Measurements from ENCODE around the gene RXFP1.

The RXFP1 gene

DNA sequence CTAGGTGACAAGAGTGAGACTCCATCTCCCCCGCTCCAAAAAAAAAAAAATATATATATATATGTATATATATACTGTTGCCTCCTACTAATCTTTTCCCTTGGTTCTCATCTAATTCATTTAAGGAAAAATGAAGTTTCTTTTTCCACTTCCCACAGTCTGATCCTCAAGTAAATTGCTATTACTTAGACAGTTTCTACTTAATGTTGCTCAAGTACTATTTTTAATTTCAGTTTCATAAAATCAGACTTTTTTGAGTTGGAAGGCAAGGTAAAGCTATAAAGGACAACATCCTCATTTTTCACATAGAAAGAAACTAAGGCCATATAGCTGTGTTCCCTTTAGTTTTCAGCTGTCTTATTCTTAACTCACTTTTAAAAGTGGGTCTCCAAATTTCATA is 5.8 kb downstream of the RXFP1 start:
- Histone ChIP-seq H2AFZ (ENCODE audit: low read length) (no peak overlapping the region), H3K9ac (ENCODE audit: low read depth, low read length, poor library complexity, severe bottlenecking) (no peak overlapping the region), H3K36me3 (ENCODE audit: insufficient read depth, low read length) (no peaks in the 10 kb centered on the region), H3K4me3 (ENCODE audit: low read length, poor library complexity, severe bottlenecking) (no peak overlapping the region), H3K79me2 (ENCODE audit: insufficient read depth, low read length) (no peaks in the 10 kb centered on the region), H3K4me1 (ENCODE audit: insufficient read depth, low read length, poor library complexity, severe bottlenecking) (no peaks in the 10 kb centered on the region), H4K20me1 (ENCODE audit: insufficient read depth, low read length, poor library complexity, severe bottlenecking) (no peaks in the 10 kb centered on the region), H3K9me2 (replicated peaks; ENCODE audit: low read depth, low read length) (no peaks in the 10 kb centered on the region), H3K9me3 (ENCODE audit: insufficient read depth, low read depth, low read length) (no peaks in the 10 kb centered on the region), H3K4me2 (ENCODE audit: low read depth, low read length, poor library complexity, severe bottlenecking) (no peak overlapping the region), H3F3A (ENCODE audit: low read depth) (no peaks in the 10 kb centered on the region), H3K27me3 (ENCODE audit: insufficient read depth, low read length, poor library complexity, severe bottlenecking) (no peaks in the 10 kb centered on the region)
- TF ChIP-seq EZH2phosphoT487 (IDR thresholded peaks at IDR 0.05; ENCODE audit: borderline replicate concordance) = no peak
- TF ChIP-seq CTCF (conservative IDR thresholded peaks at IDR 0.05; ENCODE audit: low read length) = no peak

- no peak overlapping the region for H2AFZ ChIP-seq (ENCODE audit: low read length)
- H3F3A ChIP-seq (ENCODE audit: low read depth) = no peaks in the 10 kb centered on the region
- no peak overlapping the region for H3K4me2 ChIP-seq (ENCODE audit: low read depth, low read length, poor library complexity, severe bottlenecking)
- no peaks in the 10 kb centered on the region for H3K4me1 ChIP-seq (ENCODE audit: insufficient read depth, low read length, poor library complexity, severe bottlenecking)
- TF ChIP-seq EZH2phosphoT487 (IDR thresholded peaks at IDR 0.05; ENCODE audit: borderline replicate concordance) = no peak
- TF ChIP-seq CTCF (conservative IDR thresholded peaks at IDR 0.05; ENCODE audit: low read length) = no peak
- H4K20me1 ChIP-seq (ENCODE audit: insufficient read depth, low read length, poor library complexity, severe bottlenecking) = no peaks in the 10 kb centered on the region
- no peaks in the 10 kb centered on the region for H3K9me3 ChIP-seq (ENCODE audit: insufficient read depth, low read depth, low read length)
- no peaks in the 10 kb centered on the region for H3K9me2 ChIP-seq (replicated peaks; ENCODE audit: low read depth, low read length)
- no peak overlapping the region for H3K9ac ChIP-seq (ENCODE audit: low read depth, low read length, poor library complexity, severe bottlenecking)
- H3K79me2 ChIP-seq (ENCODE audit: insufficient read depth, low read length) = no peaks in the 10 kb centered on the region
- no peak overlapping the region for H3K4me3 ChIP-seq (ENCODE audit: low read length, poor library complexity, severe bottlenecking)
- H3K36me3 ChIP-seq (ENCODE audit: insufficient read depth, low read length) = no peaks in the 10 kb centered on the region
- H3K27me3 ChIP-seq (ENCODE audit: insufficient read depth, low read length, poor library complexity, severe bottlenecking) = no peaks in the 10 kb centered on the region
Measured at GRCh38 chr4:158529505-158529904, 7.8 kb downstream of the RXFP1 start.

DNA sequence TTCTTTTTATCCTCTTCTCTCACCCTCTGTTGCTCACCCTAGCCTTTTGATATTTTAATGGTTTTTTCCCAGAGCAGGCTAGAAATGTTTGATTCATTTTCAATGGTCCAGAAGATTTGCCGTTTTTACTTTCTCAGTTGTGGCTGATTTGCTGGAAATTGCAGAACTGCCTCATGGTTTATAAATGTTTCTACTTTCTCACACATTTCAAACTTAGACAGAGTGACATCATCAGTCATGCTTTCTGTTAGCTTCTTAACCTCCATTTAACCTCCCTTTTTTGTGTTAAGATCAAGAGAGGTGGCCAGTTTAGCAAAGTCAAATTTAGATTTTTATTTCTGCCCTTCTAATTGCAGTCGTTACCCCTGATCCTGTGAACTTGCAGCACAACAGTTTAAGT is 8.7 kb downstream of the RXFP1 start:
- H3K4me2 ChIP-seq (ENCODE audit: low read depth, low read length, poor library complexity, severe bottlenecking) = no peak overlapping the region

More for the DNA sequence above, 8.7 kb downstream of the RXFP1 start:
- no peaks in the 10 kb centered on the region for H3K9me2 ChIP-seq (replicated peaks; ENCODE audit: low read depth, low read length)
- H3F3A ChIP-seq (ENCODE audit: low read depth) = no peaks in the 10 kb centered on the region
- no peaks in the 10 kb centered on the region for H3K9me3 ChIP-seq (ENCODE audit: insufficient read depth, low read depth, low read length)
- H4K20me1 ChIP-seq (ENCODE audit: insufficient read depth, low read length, poor library complexity, severe bottlenecking) = no peaks in the 10 kb centered on the region
- H3K27me3 ChIP-seq (ENCODE audit: insufficient read depth, low read length, poor library complexity, severe bottlenecking) = no peaks in the 10 kb centered on the region
- H2AFZ ChIP-seq (ENCODE audit: low read length) = no peak overlapping the region
- no peak overlapping the region for H3K9ac ChIP-seq (ENCODE audit: low read depth, low read length, poor library complexity, severe bottlenecking)
- H3K36me3 ChIP-seq (ENCODE audit: insufficient read depth, low read length) = no peaks in the 10 kb centered on the region
- no peak for TF ChIP-seq CTCF (conservative IDR thresholded peaks at IDR 0.05; ENCODE audit: low read length)
- no peak for TF ChIP-seq EZH2phosphoT487 (IDR thresholded peaks at IDR 0.05; ENCODE audit: borderline replicate concordance)
- H3K4me3 ChIP-seq (ENCODE audit: low read length, poor library complexity, severe bottlenecking) = no peak overlapping the region
- no peaks in the 10 kb centered on the region for H3K79me2 ChIP-seq (ENCODE audit: insufficient read depth, low read length)
- H3K4me1 ChIP-seq (ENCODE audit: insufficient read depth, low read length, poor library complexity, severe bottlenecking) = no peaks in the 10 kb centered on the region

Measured in Loucy (cell line).